ENCODE measurements around the gene CPED1.
A peak's percentile ranks its signal among the peaks of the same experiment; 100 is the strongest.

CPED1 gene

GRCh38 chr7:120991161-120991560 lies 2.6 kb downstream of the CPED1 start:
- Histone ChIP-seq H3K4me1 (ENCODE audit: control extremely low read depth in 1 of 4, control insufficient read depth in 4 of 4, insufficient read depth in 4 of 4, low read length in 3 of 4) (peaks cover 21 to 75% (median 56%) of the 10 kb centered on the region in 4 experiments), H3K9me3 (ENCODE audit: control extremely low read depth in 1 of 5, control insufficient read depth in 4 of 5, insufficient read depth in 2 of 5, low read depth in 1 of 5, low read length in 4 of 5) (no peaks in the 10 kb centered on the region), H3K27ac (ENCODE audit: insufficient read depth in 1 of 2, low read depth in 1 of 2, low read length in 2 of 2, poor library complexity in 1 of 2, severe bottlenecking in 2 of 2) (peak overlapping the region; percentile 53 to 85), H3K4me3 (ENCODE audit: control insufficient read depth in 1 of 7, extremely low read depth in 1 of 7, insufficient read depth in 4 of 7, low read depth in 2 of 7, low read length in 6 of 7) (peak overlapping the region in 4 of 7 experiments; percentile 24 to 87 (median 68)), H3K36me3 (ENCODE audit: control insufficient read depth in 4 of 4, insufficient read depth in 4 of 4, low read length in 3 of 4) (no peaks in the 10 kb centered on the region), H3K27me3 (replicated peaks in 2 of 5; ENCODE audit: control insufficient read depth in 4 of 5, insufficient read depth in 5 of 5, low read length in 4 of 5) (no peaks in the 10 kb centered on the region)
- CTCF ChIA-PET, result interaction anchor here (1.0 to 8.2 kb wide), 4 partner anchors 10 to 117 kb away, joined by 3 to 193 read pairs (median 28); no protein-coding TSS in a partner anchor
- WGBS (ENCODE audit: insufficient coverage), result no CpG with 5 or more reads among the region's 1 CpG
- POLR2A ChIA-PET, result no interaction called here
- DNase-seq, result no peak

- CTCF ChIA-PET, result interaction anchor here (1.0 to 8.2 kb wide), 5 partner anchors 10 to 117 kb away, joined by 3 to 193 read pairs (median 4); no protein-coding TSS in a partner anchor
- H3K36me3 ChIP-seq (ENCODE audit: control insufficient read depth in 4 of 4, insufficient read depth in 4 of 4, low read length in 3 of 4), result no peaks in the 10 kb centered on the region
- H3K4me1 ChIP-seq (ENCODE audit: control extremely low read depth in 1 of 4, control insufficient read depth in 4 of 4, insufficient read depth in 4 of 4, low read length in 3 of 4), result peaks cover 21 to 76% (median 58%) of the 10 kb centered on the region in 4 experiments
- POLR2A ChIA-PET, result no interaction called here
- H3K9me3 ChIP-seq (ENCODE audit: control extremely low read depth in 1 of 5, control insufficient read depth in 4 of 5, insufficient read depth in 2 of 5, low read depth in 1 of 5, low read length in 4 of 5), result no peaks in the 10 kb centered on the region
- DNase-seq, result no peak
- peak overlapping the region; percentile 53 to 85 for H3K27ac ChIP-seq (ENCODE audit: insufficient read depth in 1 of 2, low read depth in 1 of 2, low read length in 2 of 2, poor library complexity in 1 of 2, severe bottlenecking in 2 of 2)
- H3K27me3 ChIP-seq (replicated peaks in 2 of 5; ENCODE audit: control insufficient read depth in 4 of 5, insufficient read depth in 5 of 5, low read length in 4 of 5), result no peaks in the 10 kb centered on the region
- H3K4me3 ChIP-seq (ENCODE audit: control insufficient read depth in 1 of 7, extremely low read depth in 1 of 7, insufficient read depth in 4 of 7, low read depth in 2 of 7, low read length in 6 of 7), result peak overlapping the region in 5 of 7 experiments; percentile 19 to 87 (median 33)
- no CpG with 5 or more reads among the region's 2 CpGs for WGBS (ENCODE audit: insufficient coverage)
Observed at GRCh38 chr7:120991581-120991980, 3.1 kb downstream of the CPED1 start.

GRCh38 chr7:120992272-120992964 lies 3.9 kb downstream of the CPED1 start:
- no peaks in the 10 kb centered on the region for H3K27me3 ChIP-seq (replicated peaks in 2 of 5; ENCODE audit: control insufficient read depth in 4 of 5, insufficient read depth in 5 of 5, low read length in 4 of 5)
- ChIA-PET POLR2A (no interaction called here), CTCF (interaction anchor here (1.0 to 8.2 kb wide), 4 partner anchors 10 to 116 kb away, joined by 3 to 193 read pairs (median 4); no protein-coding TSS in a partner anchor)
- H3K4me3 ChIP-seq (ENCODE audit: control insufficient read depth in 1 of 7, extremely low read depth in 1 of 7, insufficient read depth in 4 of 7, low read depth in 2 of 7, low read length in 6 of 7), result peak overlapping the region in 1 of 7 experiments; percentile 87
- no peaks in the 10 kb centered on the region for H3K36me3 ChIP-seq (ENCODE audit: control insufficient read depth in 4 of 4, insufficient read depth in 4 of 4, low read length in 3 of 4)
- DNase-seq, result no peak
- H3K27ac ChIP-seq (ENCODE audit: insufficient read depth in 1 of 2, low read depth in 1 of 2, low read length in 2 of 2, poor library complexity in 1 of 2, severe bottlenecking in 2 of 2), result peak overlapping the region; percentile 53 to 85
- H3K4me1 ChIP-seq (ENCODE audit: control extremely low read depth in 1 of 4, control insufficient read depth in 4 of 4, insufficient read depth in 4 of 4, low read length in 3 of 4), result peaks cover 27 to 84% (median 67%) of the 10 kb centered on the region in 4 experiments
- no peaks in the 10 kb centered on the region for H3K9me3 ChIP-seq (ENCODE audit: control extremely low read depth in 1 of 5, control insufficient read depth in 4 of 5, insufficient read depth in 2 of 5, low read depth in 1 of 5, low read length in 4 of 5)

- ChIA-PET CTCF (no interaction called here), POLR2A (no interaction called here)
- Histone ChIP-seq H3K4me3 (ENCODE audit: control insufficient read depth in 1 of 7, extremely low read depth in 1 of 7, insufficient read depth in 4 of 7, low read depth in 2 of 7, low read length in 6 of 7) (peak overlapping the region in 1 of 7 experiments; percentile 87), H3K4me1 (ENCODE audit: control extremely low read depth in 1 of 4, control insufficient read depth in 4 of 4, insufficient read depth in 4 of 4, low read length in 3 of 4) (peaks cover 24 to 86% (median 69%) of the 10 kb centered on the region in 4 experiments), H3K9me3 (ENCODE audit: control extremely low read depth in 1 of 5, control insufficient read depth in 4 of 5, insufficient read depth in 2 of 5, low read depth in 1 of 5, low read length in 4 of 5) (no peaks in the 10 kb centered on the region), H3K27ac (ENCODE audit: insufficient read depth in 1 of 2, low read depth in 1 of 2, low read length in 2 of 2, poor library complexity in 1 of 2, severe bottlenecking in 2 of 2) (peak overlapping the region in 1 of 2 experiments; percentile 85), H3K36me3 (ENCODE audit: control insufficient read depth in 4 of 4, insufficient read depth in 4 of 4, low read length in 3 of 4) (no peaks in the 10 kb centered on the region), H3K27me3 (replicated peaks in 2 of 5; ENCODE audit: control insufficient read depth in 4 of 5, insufficient read depth in 5 of 5, low read length in 4 of 5) (no peaks in the 10 kb centered on the region)
- no peak for DNase-seq
Observed at GRCh38 chr7:120992965-120993494, 4.5 kb downstream of the CPED1 start.

DNA sequence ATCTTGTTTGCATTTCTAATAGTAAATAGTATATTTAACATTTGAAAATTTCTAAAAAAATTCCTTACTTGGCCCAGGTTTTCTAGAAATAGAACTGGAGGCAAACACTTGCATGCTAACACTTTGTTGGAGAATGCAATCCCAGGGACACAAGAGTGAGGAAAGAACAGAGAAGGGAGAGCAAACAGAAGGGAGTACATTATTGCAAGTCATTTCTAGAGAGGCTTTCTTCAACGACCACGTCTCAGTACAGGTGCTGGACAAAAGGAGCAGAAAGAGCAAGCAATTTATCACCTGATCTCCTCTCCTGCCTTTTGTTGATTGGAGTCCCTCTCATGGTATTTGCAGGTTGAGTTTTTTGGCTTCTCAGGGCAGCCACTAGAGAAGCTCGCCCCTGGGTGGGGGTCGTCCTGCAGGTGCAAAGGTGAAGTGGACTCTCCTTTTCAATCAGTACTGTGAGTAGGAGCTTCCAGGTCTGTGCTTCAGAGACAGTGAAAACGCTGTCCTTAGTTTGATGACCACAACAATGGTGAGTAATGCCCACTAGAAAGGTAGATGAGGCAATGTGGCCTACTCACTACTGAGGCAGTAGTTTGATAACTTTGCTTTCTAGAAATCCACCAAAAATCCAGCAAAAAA lies 5.2 kb downstream of the CPED1 start:
- Histone ChIP-seq H3K27ac (ENCODE audit: insufficient read depth in 1 of 2, low read depth in 1 of 2, low read length in 2 of 2, poor library complexity in 1 of 2, severe bottlenecking in 2 of 2) (peak overlapping the region in 1 of 2 experiments; percentile 85), H3K4me3 (ENCODE audit: control insufficient read depth in 1 of 7, extremely low read depth in 1 of 7, insufficient read depth in 4 of 7, low read depth in 2 of 7, low read length in 6 of 7) (peak overlapping the region in 2 of 7 experiments; percentile 13 to 29), H3K9me3 (ENCODE audit: control extremely low read depth in 1 of 5, control insufficient read depth in 4 of 5, insufficient read depth in 2 of 5, low read depth in 1 of 5, low read length in 4 of 5) (no peaks in the 10 kb centered on the region), H3K4me1 (ENCODE audit: control extremely low read depth in 1 of 4, control insufficient read depth in 4 of 4, insufficient read depth in 4 of 4, low read length in 3 of 4) (peaks cover 23 to 89% (median 69%) of the 10 kb centered on the region in 4 experiments), H3K27me3 (replicated peaks in 2 of 5; ENCODE audit: control insufficient read depth in 4 of 5, insufficient read depth in 5 of 5, low read length in 4 of 5) (no peaks in the 10 kb centered on the region), H3K36me3 (ENCODE audit: control insufficient read depth in 4 of 4, insufficient read depth in 4 of 4, low read length in 3 of 4) (no peaks in the 10 kb centered on the region)
- ChIA-PET POLR2A (no interaction called here), CTCF (interaction anchor here (1.2 to 1.9 kb wide), 2 partner anchors 89 to 94 kb away, joined by 3 to 6 read pairs; no protein-coding TSS in a partner anchor)
- 89% methylated on average over 4 of the region's 5 CpGs for WGBS (ENCODE audit: insufficient coverage)
- no peak for DNase-seq

DNA sequence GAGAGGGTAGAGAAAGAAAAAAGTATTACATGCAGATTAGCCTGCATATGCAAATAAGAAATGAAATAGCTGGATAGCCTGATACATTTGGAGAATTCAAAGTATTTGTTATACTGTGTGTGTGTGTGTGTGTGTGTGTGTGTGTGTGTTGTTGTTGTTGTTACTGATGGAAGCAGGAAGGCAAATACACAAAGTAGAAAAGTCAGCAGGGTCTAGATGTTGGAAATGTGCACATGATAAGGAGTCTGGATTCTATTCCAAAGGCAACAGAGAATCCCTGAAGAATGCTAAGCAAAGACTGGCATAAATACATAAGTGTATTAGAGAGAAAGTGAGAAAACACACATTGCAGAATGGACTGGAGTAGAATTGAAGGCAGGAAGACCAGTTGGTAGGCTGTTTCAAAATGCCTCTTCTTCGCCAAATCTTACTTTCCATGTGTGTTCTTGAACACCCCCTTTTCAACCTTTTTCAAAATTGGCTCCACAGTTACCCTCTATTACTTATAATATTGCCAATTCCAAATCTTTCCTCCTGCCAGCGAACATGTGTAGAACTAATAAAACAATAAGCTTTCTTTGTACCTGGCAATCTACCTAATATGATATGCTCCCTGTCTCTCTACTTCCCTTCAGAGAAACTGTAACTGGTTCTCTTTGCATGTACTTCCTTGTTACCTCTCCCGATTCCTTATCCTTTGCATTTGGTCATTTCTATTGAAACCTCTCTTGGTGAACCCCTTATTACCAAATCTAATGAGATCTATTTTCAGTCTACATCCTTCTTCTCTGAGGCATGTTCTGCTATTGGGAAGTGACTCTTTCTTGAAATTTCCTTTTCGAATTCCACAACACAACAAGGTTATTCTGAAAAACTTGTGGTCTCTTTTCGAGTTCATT lies 6.2 kb downstream of the CPED1 start:
- ChIA-PET POLR2A (no interaction called here), CTCF (interaction anchor here (1.2 to 1.9 kb wide), 2 partner anchors 88 to 92 kb away, joined by 3 to 6 read pairs; no protein-coding TSS in a partner anchor)
- H3K4me3 ChIP-seq (ENCODE audit: control insufficient read depth in 1 of 7, extremely low read depth in 1 of 7, insufficient read depth in 4 of 7, low read depth in 2 of 7, low read length in 6 of 7), result peak overlapping the region in 1 of 7 experiments; percentile 17
- peaks cover 30 to 94% (median 66%) of the 10 kb centered on the region in 4 experiments for H3K4me1 ChIP-seq (ENCODE audit: control extremely low read depth in 1 of 4, control insufficient read depth in 4 of 4, insufficient read depth in 4 of 4, low read length in 3 of 4)
- WGBS (ENCODE audit: insufficient coverage), result 56% methylated on average over 5 of the region's 5 CpGs
- no peaks in the 10 kb centered on the region for H3K9me3 ChIP-seq (ENCODE audit: control extremely low read depth in 1 of 5, control insufficient read depth in 4 of 5, insufficient read depth in 2 of 5, low read depth in 1 of 5, low read length in 4 of 5)
- H3K27me3 ChIP-seq (replicated peaks in 2 of 5; ENCODE audit: control insufficient read depth in 4 of 5, insufficient read depth in 5 of 5, low read length in 4 of 5), result no peaks in the 10 kb centered on the region
- H3K36me3 ChIP-seq (ENCODE audit: control insufficient read depth in 4 of 4, insufficient read depth in 4 of 4, low read length in 3 of 4), result no peaks in the 10 kb centered on the region
- DNase-seq, result no peak
- peak overlapping the region in 1 of 2 experiments; percentile 7 for H3K27ac ChIP-seq (ENCODE audit: insufficient read depth in 1 of 2, low read depth in 1 of 2, low read length in 2 of 2, poor library complexity in 1 of 2, severe bottlenecking in 2 of 2)
